ENCODE data around the gene TEDC1.

TEDC1 gene

GRCh38 chr14:105458010-105458409 lies 33.0 kb upstream of the TEDC1 start:
- no peak for DNase-seq (ENCODE audit: low spot score)

- no peak for DNase-seq (ENCODE audit: low spot score)
Measured at GRCh38 chr14:105458571-105458970, 32.5 kb upstream of the TEDC1 start.

GRCh38 chr14:105460116-105460515 lies 30.9 kb upstream of the TEDC1 start:
- no peak for DNase-seq (ENCODE audit: low spot score)

- DNase-seq (ENCODE audit: low spot score), result no peak
Measured at GRCh38 chr14:105460616-105461015, 30.4 kb upstream of the TEDC1 start.

GRCh38 chr14:105461903-105462302 lies 29.1 kb upstream of the TEDC1 start:
- DNase-seq (ENCODE audit: low spot score), result no peak

- no peak for DNase-seq (ENCODE audit: low spot score)
Measured at GRCh38 chr14:105464501-105464900, 26.5 kb upstream of the TEDC1 start.

- DNase-seq (ENCODE audit: low spot score), result no peak
Measured at GRCh38 chr14:105465209-105466031, 25.6 kb upstream of the TEDC1 start.

- DNase-seq (ENCODE audit: low spot score), result no peak
Measured at GRCh38 chr14:105466531-105467248, 24.4 kb upstream of the TEDC1 start.

- DNase-seq (ENCODE audit: low spot score), result no peak
Measured at GRCh38 chr14:105467249-105467941, 23.7 kb upstream of the TEDC1 start.

- no peak for DNase-seq (ENCODE audit: low spot score)
Measured at GRCh38 chr14:105467942-105468471, 23.0 kb upstream of the TEDC1 start.

- no peak for DNase-seq (ENCODE audit: low spot score)
Measured at GRCh38 chr14:105468621-105469241, 22.3 kb upstream of the TEDC1 start.

- no peak for DNase-seq (ENCODE audit: low spot score)
Measured at GRCh38 chr14:105469456-105470349, 21.3 kb upstream of the TEDC1 start.

- DNase-seq (ENCODE audit: low spot score), result no peak
Measured at GRCh38 chr14:105470350-105471296, 20.4 kb upstream of the TEDC1 start.

GRCh38 chr14:105471297-105471821 lies 19.7 kb upstream of the TEDC1 start:
- DNase-seq (ENCODE audit: low spot score), result no peak

GRCh38 chr14:105471823-105472485 lies 19.1 kb upstream of the TEDC1 start:
- DNase-seq (ENCODE audit: low spot score), result no peak

GRCh38 chr14:105472486-105472991 lies 18.5 kb upstream of the TEDC1 start:
- no peak for DNase-seq (ENCODE audit: low spot score)

GRCh38 chr14:105473033-105473676 lies 17.9 kb upstream of the TEDC1 start:
- DNase-seq (ENCODE audit: low spot score), result no peak
